ENCODE data around the gene RGS16. TPM values are rescaled to one million over a fixed set of nuclear protein-coding genes. Genes with fewer than 3 reads are reported as not detected.

RGS16 gene
- total RNA-seq, 3 donors from 2014 or later: 38.8 to 62.8 (median 53.6) TPM

DNA sequence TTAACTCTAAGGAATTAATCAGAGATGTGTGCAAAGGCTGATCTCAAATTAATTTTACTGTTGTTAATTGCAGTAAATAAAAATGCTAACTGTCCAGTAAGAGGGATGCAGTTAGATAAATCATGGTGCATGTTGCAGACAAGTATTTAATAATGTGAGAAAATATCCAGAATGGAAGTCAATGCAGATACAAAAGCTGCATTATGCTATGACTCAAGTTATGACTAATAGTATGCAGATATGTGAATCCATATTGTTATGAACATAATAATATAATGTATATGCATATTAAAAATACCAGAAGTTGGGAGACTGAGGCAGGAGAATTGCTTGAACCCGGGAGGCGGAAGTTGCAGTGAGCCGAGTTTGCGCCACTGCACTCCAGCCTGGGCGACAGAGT, 36.6 kb downstream of the RGS16 start:
- no peaks in the 10 kb centered on the region for H3K4me1 Mint-ChIP-seq (ENCODE audit: low read depth)
- H3K9me3 Mint-ChIP-seq: no peaks in the 10 kb centered on the region
- DNase-seq (no peak), ATAC-seq (no peak)
- H3K36me3 Mint-ChIP-seq (ENCODE audit: insufficient read depth): peaks cover 4% of the 10 kb centered on the region
- H3K27me3 Mint-ChIP-seq (ENCODE audit: low read depth): no peaks in the 10 kb centered on the region
- H3K4me3 Mint-ChIP-seq: no peak overlapping the region

GRCh38 chr1:182565537-182565936, 38.7 kb downstream of the RGS16 start:
- no peaks in the 10 kb centered on the region for H3K27me3 Mint-ChIP-seq (ENCODE audit: low read depth)
- no peaks in the 10 kb centered on the region for H3K4me1 Mint-ChIP-seq (ENCODE audit: low read depth)
- no peak overlapping the region for H3K4me3 Mint-ChIP-seq
- ATAC-seq: no peak
- no peaks in the 10 kb centered on the region for H3K36me3 Mint-ChIP-seq (ENCODE audit: insufficient read depth)
- H3K9me3 Mint-ChIP-seq: no peaks in the 10 kb centered on the region
- no peak for DNase-seq

- Mint-ChIP-seq H3K36me3 (ENCODE audit: insufficient read depth) (no peaks in the 10 kb centered on the region), H3K27me3 (ENCODE audit: low read depth) (no peaks in the 10 kb centered on the region), H3K9me3 (no peaks in the 10 kb centered on the region), H3K4me3 (no peak overlapping the region), H3K4me1 (ENCODE audit: low read depth) (no peaks in the 10 kb centered on the region)
- DNase-seq: no peak
- ATAC-seq: no peak
Observed at GRCh38 chr1:182564406-182565004, 39.7 kb downstream of the RGS16 start.

- Mint-ChIP-seq H3K4me3 (no peak overlapping the region), H3K9me3 (no peaks in the 10 kb centered on the region), H3K4me1 (ENCODE audit: low read depth) (no peaks in the 10 kb centered on the region)
Observed at GRCh38 chr1:182563095-182563494, 41.1 kb downstream of the RGS16 start.

GRCh38 chr1:182561456-182561855, 42.7 kb downstream of the RGS16 start:
- Mint-ChIP-seq H3K9me3 (no peaks in the 10 kb centered on the region), H3K36me3 (ENCODE audit: insufficient read depth) (no peaks in the 10 kb centered on the region), H3K4me1 (ENCODE audit: low read depth) (no peaks in the 10 kb centered on the region), H3K27me3 (ENCODE audit: low read depth) (peaks cover 2% of the 10 kb centered on the region), H3K4me3 (no peak overlapping the region)
- no peak for DNase-seq
- ATAC-seq: no peak

More at GRCh38 chr1:182563095-182563494, 41.1 kb downstream of the RGS16 start:
- Mint-ChIP-seq H3K27me3 (ENCODE audit: low read depth) (peaks cover 2% of the 10 kb centered on the region), H3K36me3 (ENCODE audit: insufficient read depth) (no peaks in the 10 kb centered on the region)
- no peak for DNase-seq
- ATAC-seq: no peak

GRCh38 chr1:182560392-182560984, 43.7 kb downstream of the RGS16 start:
- Mint-ChIP-seq H3K4me3 (no peak overlapping the region), H3K4me1 (ENCODE audit: low read depth) (no peaks in the 10 kb centered on the region), H3K36me3 (ENCODE audit: insufficient read depth) (no peaks in the 10 kb centered on the region), H3K9me3 (no peaks in the 10 kb centered on the region), H3K27me3 (ENCODE audit: low read depth) (peaks cover 2% of the 10 kb centered on the region)
- DNase-seq (no peak), ATAC-seq (no peak)

DNA sequence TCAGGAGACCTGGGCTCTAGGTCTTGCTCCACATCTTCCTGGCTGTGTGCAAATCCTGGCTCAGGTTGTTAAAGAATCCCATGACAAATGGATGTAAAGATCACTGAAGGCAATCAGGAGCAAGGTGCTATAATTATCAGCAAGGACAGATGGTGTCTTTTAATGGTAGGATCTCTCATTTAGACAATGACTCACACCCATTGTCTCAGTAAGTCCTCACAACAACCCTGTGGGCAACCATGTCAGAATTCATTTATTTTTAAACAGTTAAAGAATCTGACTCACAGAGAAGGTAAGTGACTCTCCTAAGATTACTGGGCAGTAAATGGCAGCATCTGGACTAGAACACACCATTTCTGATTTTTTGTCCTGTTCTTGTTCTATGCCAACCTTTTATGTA, 47.9 kb downstream of the RGS16 start:
- Mint-ChIP-seq H3K9me3 (peaks cover 5% of the 10 kb centered on the region), H3K4me3 (no peak overlapping the region), H3K4me1 (ENCODE audit: low read depth) (no peaks in the 10 kb centered on the region), H3K27me3 (ENCODE audit: low read depth) (peaks cover 4% of the 10 kb centered on the region), H3K36me3 (ENCODE audit: insufficient read depth) (peaks cover 2% of the 10 kb centered on the region)
- DNase-seq: no peak
- no peak for ATAC-seq

GRCh38 chr1:182555493-182555892, 48.7 kb downstream of the RGS16 start:
- Mint-ChIP-seq H3K4me1 (ENCODE audit: low read depth) (no peaks in the 10 kb centered on the region), H3K9me3 (peaks cover 5% of the 10 kb centered on the region), H3K27me3 (ENCODE audit: low read depth) (peaks cover 4% of the 10 kb centered on the region), H3K4me3 (no peak overlapping the region), H3K36me3 (ENCODE audit: insufficient read depth) (peaks cover 2% of the 10 kb centered on the region)
- DNase-seq (no peak), ATAC-seq (no peak)

DNA sequence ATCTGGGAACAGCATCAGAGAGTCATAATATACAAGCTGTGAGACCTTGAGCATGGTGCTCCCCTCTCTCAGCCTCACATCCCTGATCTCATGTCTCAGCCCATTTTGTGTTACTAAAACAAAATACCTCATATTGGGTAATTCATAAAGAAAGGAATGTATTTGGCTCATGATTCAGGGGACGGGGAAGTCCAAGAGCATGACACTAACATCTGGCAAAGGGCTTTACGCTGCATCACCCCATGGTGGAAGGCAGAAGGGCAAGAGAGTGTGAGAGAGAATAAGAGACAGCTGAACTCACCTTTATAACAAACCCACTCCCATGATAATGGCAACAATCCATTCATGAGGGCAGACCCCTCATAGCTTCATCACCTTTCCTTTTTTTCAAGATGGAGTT, 51.7 kb downstream of the RGS16 start:
- no peak for ATAC-seq
- peaks cover 4% of the 10 kb centered on the region for H3K27me3 Mint-ChIP-seq (ENCODE audit: low read depth)

DNA sequence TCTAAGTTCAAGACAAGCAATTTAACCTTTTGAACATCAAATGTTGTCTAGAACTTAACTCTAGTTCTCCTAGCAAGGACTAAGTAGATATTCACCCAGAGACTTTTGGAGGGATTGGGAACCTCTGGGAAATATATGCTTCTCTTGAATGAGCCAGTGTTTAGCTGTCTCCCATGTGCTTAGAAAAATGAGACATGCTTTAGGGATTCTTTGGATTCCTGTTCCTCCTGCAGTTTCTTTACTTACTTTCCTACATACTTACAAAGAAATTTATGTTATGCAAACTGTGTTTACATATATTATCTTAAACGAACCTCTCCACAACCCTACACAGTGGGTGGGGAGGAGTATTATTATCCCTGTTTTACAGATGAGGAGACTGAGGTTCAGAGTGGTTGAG, 54.4 kb downstream of the RGS16 start:
- Mint-ChIP-seq H3K27me3 (ENCODE audit: low read depth) (peaks cover 18% of the 10 kb centered on the region), H3K36me3 (ENCODE audit: insufficient read depth) (peaks cover 2% of the 10 kb centered on the region), H3K4me1 (ENCODE audit: low read depth) (no peaks in the 10 kb centered on the region), H3K9me3 (peaks cover 5% of the 10 kb centered on the region), H3K4me3 (no peak overlapping the region)
- ATAC-seq (no peak), DNase-seq (no peak)

More for the DNA sequence above, 51.7 kb downstream of the RGS16 start:
- DNase-seq: no peak
- no peak overlapping the region for H3K4me3 Mint-ChIP-seq
- no peaks in the 10 kb centered on the region for H3K4me1 Mint-ChIP-seq (ENCODE audit: low read depth)
- H3K9me3 Mint-ChIP-seq: peaks cover 5% of the 10 kb centered on the region
- H3K36me3 Mint-ChIP-seq (ENCODE audit: insufficient read depth): peaks cover 2% of the 10 kb centered on the region

- DNase-seq (no peak), ATAC-seq (no peak)
- Mint-ChIP-seq H3K27me3 (ENCODE audit: low read depth) (peaks cover 18% of the 10 kb centered on the region), H3K4me1 (ENCODE audit: low read depth) (no peaks in the 10 kb centered on the region), H3K9me3 (peaks cover 5% of the 10 kb centered on the region), H3K36me3 (ENCODE audit: insufficient read depth) (peaks cover 2% of the 10 kb centered on the region), H3K4me3 (no peak overlapping the region)
Observed at GRCh38 chr1:182549346-182549745, 54.8 kb downstream of the RGS16 start.

Other genes with a start within 250 kb of the RGS16 start
- gene GLUL, start 212.6 kb downstream of the RGS16 start, total RNA-seq: 10 to 100 TPM; 34.4 to 52.5 (median 40.5) TPM
- not detected for gene TEDDM1, start 203.7 kb downstream of the RGS16 start, total RNA-seq
- gene RGSL1, start 154.2 kb downstream of the RGS16 start, total RNA-seq: not detected
- gene RNASEL, start 15.1 kb downstream of the RGS16 start, total RNA-seq: 1 to 10 TPM; 1.7 to 2.5 (median 2.0) TPM
- not detected for gene RGS8, start 80.2 kb upstream of the RGS16 start, total RNA-seq
- 10 to 100 TPM in 2 of 3 donors, 1 to 10 TPM in 1; 5.2 to 11.0 (median 10.4) TPM for gene NPL, start 185.4 kb upstream of the RGS16 start, total RNA-seq
- 100 to 1,000 TPM; 375 to 402 (median 394) TPM for gene DHX9, start 235.0 kb upstream of the RGS16 start, total RNA-seq